Stomach (tissue), 4 donors: ENCODE data around the gene GOLPH3.

Source experiments
- POLR2A ChIP-seq, 4 donors: fragments of 450-650 bp; IDR thresholded peaks; one replicate each; pipeline ENCODE4 v1.6.1; 2016; ENCODE audit warnings: antibody characterized with exemption in 4 of 4, control low read depth in 2 of 4, mild to moderate bottlenecking in 1 of 4, moderate library complexity in 1 of 4
- POLR2AphosphoS5 ChIP-seq, 3 donors: sonication (generic); formaldehyde crosslinking; IDR thresholded peaks; one replicate each; pipeline ENCODE4 v1.6.1; 2016; ENCODE audit warnings: antibody characterized with exemption in 3 of 3
- TF ChIP-seq, protein P1 (sequence below), 7 experiments: fragments of 450-650 bp in 4 of 7; fragments of 200-600 bp in 3 of 7; sonication (generic) in 3 of 7; IDR thresholded peaks; one replicate each; pipeline ENCODE4 v1.5.1; 2016 to 2019; ENCODE audit warnings: antibody characterized with exemption in 7 of 7, control low read depth in 2 of 7, mild to moderate bottlenecking in 1 of 7

DNA sequence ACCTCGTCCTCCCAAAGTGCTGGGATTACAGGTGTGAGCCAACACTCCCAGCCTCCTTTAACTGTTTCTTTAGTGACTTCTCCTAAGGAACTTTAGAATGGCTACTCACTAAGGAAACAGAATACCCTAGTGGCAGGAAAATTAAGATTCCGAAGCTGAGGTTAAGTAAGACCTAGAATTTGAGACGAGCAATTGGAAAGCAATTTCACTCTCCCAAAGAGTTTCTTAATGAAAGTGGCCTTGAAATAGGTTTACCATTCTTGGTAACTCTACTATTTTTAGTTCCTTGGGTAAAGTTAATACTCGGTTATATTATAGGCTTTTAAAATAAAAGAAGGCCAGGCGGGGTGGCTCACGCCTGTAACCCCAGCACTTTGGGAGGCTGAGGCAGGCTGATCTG is 22.9 kb upstream of the GOLPH3 start:
- TF ChIP-seq, protein P1, sequence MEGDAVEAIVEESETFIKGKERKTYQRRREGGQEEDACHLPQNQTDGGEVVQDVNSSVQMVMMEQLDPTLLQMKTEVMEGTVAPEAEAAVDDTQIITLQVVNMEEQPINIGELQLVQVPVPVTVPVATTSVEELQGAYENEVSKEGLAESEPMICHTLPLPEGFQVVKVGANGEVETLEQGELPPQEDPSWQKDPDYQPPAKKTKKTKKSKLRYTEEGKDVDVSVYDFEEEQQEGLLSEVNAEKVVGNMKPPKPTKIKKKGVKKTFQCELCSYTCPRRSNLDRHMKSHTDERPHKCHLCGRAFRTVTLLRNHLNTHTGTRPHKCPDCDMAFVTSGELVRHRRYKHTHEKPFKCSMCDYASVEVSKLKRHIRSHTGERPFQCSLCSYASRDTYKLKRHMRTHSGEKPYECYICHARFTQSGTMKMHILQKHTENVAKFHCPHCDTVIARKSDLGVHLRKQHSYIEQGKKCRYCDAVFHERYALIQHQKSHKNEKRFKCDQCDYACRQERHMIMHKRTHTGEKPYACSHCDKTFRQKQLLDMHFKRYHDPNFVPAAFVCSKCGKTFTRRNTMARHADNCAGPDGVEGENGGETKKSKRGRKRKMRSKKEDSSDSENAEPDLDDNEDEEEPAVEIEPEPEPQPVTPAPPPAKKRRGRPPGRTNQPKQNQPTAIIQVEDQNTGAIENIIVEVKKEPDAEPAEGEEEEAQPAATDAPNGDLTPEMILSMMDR (IDR thresholded peaks at IDR 0.05) = no peak
- TF ChIP-seq POLR2AphosphoS5 (IDR thresholded peaks at IDR 0.05) (no peak), POLR2A (IDR thresholded peaks at IDR 0.05) (no peak)
